HepG2 (cell line): Measurements from ENCODE around the gene CMIP. TPM values are rescaled to one million over a fixed set of nuclear protein-coding genes. Genes with fewer than 3 reads are reported as not detected.

Experiments
- CCDC6 ChIP-seq: sonication (generic); formaldehyde crosslinking; IDR thresholded peaks from 2 replicates; pipeline ENCODE4 v1.8.1; 2022; ENCODE audit warnings: mild to moderate bottlenecking, missing genetic modification reagents, moderate library complexity
- KLF11 ChIP-seq: IDR thresholded peaks from 2 replicates; pipeline ENCODE4 v1.6.1; 2016; ENCODE audit warnings: missing compliant biosample characterization
- KLF16 ChIP-seq, 2 experiments: sonication (generic) in 1 of 2; formaldehyde crosslinking in 1 of 2; IDR thresholded peaks; 2 replicates each; pipeline versions ENCODE4 v1.6.1 to v1.8.0; 2016 to 2023; ENCODE audit warnings: missing genetic modification reagents in 2 of 2, missing compliant biosample characterization in 1 of 2
- KLF9 ChIP-seq: IDR thresholded peaks from 2 replicates; pipeline ENCODE4 v1.6.1; 2016; ENCODE audit warnings: low read depth
- MEIS1 ChIP-seq: sonication (generic); formaldehyde crosslinking; IDR thresholded peaks from 2 replicates; pipeline ENCODE4 v1.9.0; 2021; ENCODE audit warnings: mild to moderate bottlenecking, missing genetic modification reagents, moderate library complexity, borderline replicate concordance
- RBAK ChIP-seq: sonication (generic); formaldehyde crosslinking; IDR thresholded peaks from 2 replicates; pipeline ENCODE4 v1.5.1; 2020; ENCODE audit warnings: mild to moderate bottlenecking, missing genetic modification reagents
- STAT5B ChIP-seq: sonication (generic); formaldehyde crosslinking; IDR thresholded peaks from 2 replicates; pipeline ENCODE4 v1.4.0; 2020; ENCODE audit warnings: missing genetic modification reagents
- SUZ12 ChIP-seq: fragments of 150-350 bp; IDR thresholded peaks from 2 replicates; pipeline ENCODE4 v1.6.1; 2014; ENCODE audit warnings: low read depth, low read length
- ZBTB3 ChIP-seq: sonication (generic); formaldehyde crosslinking; IDR thresholded peaks from 2 replicates; pipeline ENCODE4 v1.4.0; 2020; ENCODE audit warnings: low read depth, mild to moderate bottlenecking, moderate library complexity, missing genetic modification reagents, borderline replicate concordance
- ZBTB7A ChIP-seq: sonication (generic); formaldehyde crosslinking; IDR thresholded peaks from 2 replicates; pipeline ENCODE4 v1.8.0; 2022; ENCODE audit warnings: mild to moderate bottlenecking, missing genetic modification reagents
- ZFP1 ChIP-seq: IDR thresholded peaks from 2 replicates; pipeline ENCODE4 v1.6.1; 2016
- ZFP36L1 ChIP-seq: sonication (generic); formaldehyde crosslinking; IDR thresholded peaks from 2 replicates; pipeline ENCODE4 v1.8.0; 2022; ENCODE audit warnings: mild to moderate bottlenecking, missing genetic modification reagents, moderate library complexity
- ZNF124 ChIP-seq: sonication (generic); formaldehyde crosslinking; IDR thresholded peaks from 2 replicates; pipeline ENCODE4 v1.4.0; 2020; ENCODE audit warnings: missing genetic modification reagents
- ZNF136 ChIP-seq: sonication (generic); formaldehyde crosslinking; IDR thresholded peaks from 2 replicates; pipeline ENCODE4 v1.8.1; 2022; ENCODE audit warnings: low read depth, mild to moderate bottlenecking, moderate library complexity, missing genetic modification reagents
- ZNF546 ChIP-seq: sonication (generic); formaldehyde crosslinking; conservative IDR thresholded peaks from 2 replicates; pipeline ENCODE4 v1.8.1; 2023; ENCODE audit warnings: mild to moderate bottlenecking, missing genetic modification reagents
- ZNF678 ChIP-seq: sonication (generic); formaldehyde crosslinking; IDR thresholded peaks from 2 replicates; pipeline ENCODE4 v1.4.0; 2020; ENCODE audit warnings: mild to moderate bottlenecking, missing genetic modification reagents
- polyA plus RNA-seq, 8 experiments: library from polyadenylated mRNA; depleted of rRNA in 3 of 8; stranded (reverse) in 7 of 8; unstranded in 1 of 8; fragments of >200 nt; fragmentation: Illumina TruSeq in 4 of 8; extraction: Trizol in 4 of 8; gene quantifications; 2 replicates each; pipeline versions ENCODE4 v1.2.1 to v1.2.3, GENCODE V29; 2011 to 2016; ENCODE audit warnings: low read depth in 4 of 8, missing spikeins in 1 of 8, mixed read lengths in 1 of 8; ENCODE audit not compliant: insufficient read depth in 1 of 8
- total RNA-seq, 5 experiments: library from RNA; depleted of rRNA; stranded (reverse); fragments of >200 nt; fragmentation: Illumina TruSeq; extraction: Trizol; gene quantifications; 2 replicates each; pipeline ENCODE4 v1.2.3, GENCODE V29; 2016; ENCODE audit warnings: low read depth in 1 of 5
- TF ChIP-seq, protein P1 (sequence below): IDR thresholded peaks from 2 replicates; pipeline ENCODE4 v1.6.1; 2018; ENCODE audit warnings: missing genetic modification reagents, mild to moderate bottlenecking, missing compliant biosample characterization
- TF ChIP-seq, protein P2 (sequence below): sonication (generic); formaldehyde crosslinking; IDR thresholded peaks from 2 replicates; pipeline ENCODE4 v1.4.0; 2020; ENCODE audit warnings: missing genetic modification reagents, borderline replicate concordance
- TF ChIP-seq, protein P3 (sequence below): sonication (generic); formaldehyde crosslinking; IDR thresholded peaks from 2 replicates; pipeline ENCODE4 v1.4.0; 2020; ENCODE audit warnings: missing genetic modification reagents
- TF ChIP-seq, protein P4 (sequence below): sonication (generic); formaldehyde crosslinking; IDR thresholded peaks from 2 replicates; pipeline ENCODE4 v1.5.1; 2020; ENCODE audit warnings: missing genetic modification reagents, mild to moderate bottlenecking, borderline replicate concordance

CMIP gene
- total and polyA plus RNA-seq, 2 of the 13 experiments (the other 11 are each of a cell fraction or from before 2014, with no cell fraction given), result 10.9 to 18.1 TPM

DNA sequence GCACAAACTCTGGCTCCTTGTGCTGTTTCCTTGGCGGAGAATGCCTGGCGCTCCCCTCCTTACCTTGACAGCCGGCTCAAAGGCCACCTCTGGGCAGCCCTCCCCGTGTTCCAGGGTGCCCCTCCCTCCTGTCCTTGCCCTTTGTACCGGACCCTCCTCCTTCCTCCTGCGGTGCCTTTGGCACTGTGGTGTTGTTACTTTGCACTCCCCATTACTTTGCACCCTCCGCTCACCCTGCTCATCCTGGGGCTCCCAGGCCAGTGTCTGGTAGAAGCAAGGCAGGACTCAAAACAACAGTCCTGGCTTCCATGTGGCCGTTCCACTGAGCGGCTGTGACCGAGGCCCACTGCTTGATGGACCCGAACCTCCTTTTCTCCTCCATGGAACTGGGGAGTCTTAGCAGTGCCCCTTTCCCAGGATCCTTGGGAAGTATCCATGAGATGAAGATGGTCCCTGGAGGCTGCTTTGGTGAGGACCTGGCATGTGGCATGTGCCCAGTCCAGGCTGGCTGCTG lies 147.8 kb downstream of the CMIP start (continued):
- TF ChIP-seq CCDC6 (no peak), SUZ12 (no peak), ZNF136 (peak; percentile 85; the same call in 1 of the 2 replicates), RBAK (CRISPR knock-in tag) (no peak), KLF11 (no peak), STAT5B (CRISPR knock-in tag) (no peak), KLF9 (CRISPR knock-in tag) (no peak), ZFP1 (CRISPR knock-in tag) (no peak), ZNF546 (CRISPR knock-in tag) (no peak), KLF16 (CRISPR knock-in tag; IDR thresholded peaks at IDR 0.05) (peak in 1 of 2 experiments; percentile 57; a peak in 1 of 4 replicates), MEIS1 (CRISPR knock-in tag) (peak; percentile 17; the same call in 1 of the 2 replicates), ZFP36L1 (no peak), ZNF678 (CRISPR knock-in tag) (no peak), ZBTB7A (CRISPR knock-in tag) (no peak), ZBTB3 (no peak), ZNF124 (CRISPR knock-in tag) (no peak)
- TF ChIP-seq, protein P1, sequence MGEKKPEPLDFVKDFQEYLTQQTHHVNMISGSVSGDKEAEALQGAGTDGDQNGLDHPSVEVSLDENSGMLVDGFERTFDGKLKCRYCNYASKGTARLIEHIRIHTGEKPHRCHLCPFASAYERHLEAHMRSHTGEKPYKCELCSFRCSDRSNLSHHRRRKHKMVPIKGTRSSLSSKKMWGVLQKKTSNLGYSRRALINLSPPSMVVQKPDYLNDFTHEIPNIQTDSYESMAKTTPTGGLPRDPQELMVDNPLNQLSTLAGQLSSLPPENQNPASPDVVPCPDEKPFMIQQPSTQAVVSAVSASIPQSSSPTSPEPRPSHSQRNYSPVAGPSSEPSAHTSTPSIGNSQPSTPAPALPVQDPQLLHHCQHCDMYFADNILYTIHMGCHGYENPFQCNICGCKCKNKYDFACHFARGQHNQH, result no peak
- TF ChIP-seq, protein P2, sequence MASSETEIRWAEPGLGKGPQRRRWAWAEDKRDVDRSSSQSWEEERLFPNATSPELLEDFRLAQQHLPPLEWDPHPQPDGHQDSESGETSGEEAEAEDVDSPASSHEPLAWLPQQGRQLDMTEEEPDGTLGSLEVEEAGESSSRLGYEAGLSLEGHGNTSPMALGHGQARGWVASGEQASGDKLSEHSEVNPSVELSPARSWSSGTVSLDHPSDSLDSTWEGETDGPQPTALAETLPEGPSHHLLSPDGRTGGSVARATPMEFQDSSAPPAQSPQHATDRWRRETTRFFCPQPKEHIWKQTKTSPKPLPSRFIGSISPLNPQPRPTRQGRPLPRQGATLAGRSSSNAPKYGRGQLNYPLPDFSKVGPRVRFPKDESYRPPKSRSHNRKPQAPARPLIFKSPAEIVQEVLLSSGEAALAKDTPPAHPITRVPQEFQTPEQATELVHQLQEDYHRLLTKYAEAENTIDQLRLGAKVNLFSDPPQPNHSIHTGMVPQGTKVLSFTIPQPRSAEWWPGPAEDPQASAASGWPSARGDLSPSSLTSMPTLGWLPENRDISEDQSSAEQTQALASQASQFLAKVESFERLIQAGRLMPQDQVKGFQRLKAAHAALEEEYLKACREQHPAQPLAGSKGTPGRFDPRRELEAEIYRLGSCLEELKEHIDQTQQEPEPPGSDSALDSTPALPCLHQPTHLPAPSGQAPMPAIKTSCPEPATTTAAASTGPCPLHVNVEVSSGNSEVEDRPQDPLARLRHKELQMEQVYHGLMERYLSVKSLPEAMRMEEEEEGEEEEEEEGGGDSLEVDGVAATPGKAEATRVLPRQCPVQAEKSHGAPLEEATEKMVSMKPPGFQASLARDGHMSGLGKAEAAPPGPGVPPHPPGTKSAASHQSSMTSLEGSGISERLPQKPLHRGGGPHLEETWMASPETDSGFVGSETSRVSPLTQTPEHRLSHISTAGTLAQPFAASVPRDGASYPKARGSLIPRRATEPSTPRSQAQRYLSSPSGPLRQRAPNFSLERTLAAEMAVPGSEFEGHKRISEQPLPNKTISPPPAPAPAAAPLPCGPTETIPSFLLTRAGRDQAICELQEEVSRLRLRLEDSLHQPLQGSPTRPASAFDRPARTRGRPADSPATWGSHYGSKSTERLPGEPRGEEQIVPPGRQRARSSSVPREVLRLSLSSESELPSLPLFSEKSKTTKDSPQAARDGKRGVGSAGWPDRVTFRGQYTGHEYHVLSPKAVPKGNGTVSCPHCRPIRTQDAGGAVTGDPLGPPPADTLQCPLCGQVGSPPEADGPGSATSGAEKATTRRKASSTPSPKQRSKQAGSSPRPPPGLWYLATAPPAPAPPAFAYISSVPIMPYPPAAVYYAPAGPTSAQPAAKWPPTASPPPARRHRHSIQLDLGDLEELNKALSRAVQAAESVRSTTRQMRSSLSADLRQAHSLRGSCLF (CRISPR knock-in tag), result no peak
- TF ChIP-seq, protein P3, sequence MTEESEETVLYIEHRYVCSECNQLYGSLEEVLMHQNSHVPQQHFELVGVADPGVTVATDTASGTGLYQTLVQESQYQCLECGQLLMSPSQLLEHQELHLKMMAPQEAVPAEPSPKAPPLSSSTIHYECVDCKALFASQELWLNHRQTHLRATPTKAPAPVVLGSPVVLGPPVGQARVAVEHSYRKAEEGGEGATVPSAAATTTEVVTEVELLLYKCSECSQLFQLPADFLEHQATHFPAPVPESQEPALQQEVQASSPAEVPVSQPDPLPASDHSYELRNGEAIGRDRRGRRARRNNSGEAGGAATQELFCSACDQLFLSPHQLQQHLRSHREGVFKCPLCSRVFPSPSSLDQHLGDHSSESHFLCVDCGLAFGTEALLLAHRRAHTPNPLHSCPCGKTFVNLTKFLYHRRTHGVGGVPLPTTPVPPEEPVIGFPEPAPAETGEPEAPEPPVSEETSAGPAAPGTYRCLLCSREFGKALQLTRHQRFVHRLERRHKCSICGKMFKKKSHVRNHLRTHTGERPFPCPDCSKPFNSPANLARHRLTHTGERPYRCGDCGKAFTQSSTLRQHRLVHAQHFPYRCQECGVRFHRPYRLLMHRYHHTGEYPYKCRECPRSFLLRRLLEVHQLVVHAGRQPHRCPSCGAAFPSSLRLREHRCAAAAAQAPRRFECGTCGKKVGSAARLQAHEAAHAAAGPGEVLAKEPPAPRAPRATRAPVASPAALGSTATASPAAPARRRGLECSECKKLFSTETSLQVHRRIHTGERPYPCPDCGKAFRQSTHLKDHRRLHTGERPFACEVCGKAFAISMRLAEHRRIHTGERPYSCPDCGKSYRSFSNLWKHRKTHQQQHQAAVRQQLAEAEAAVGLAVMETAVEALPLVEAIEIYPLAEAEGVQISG (CRISPR knock-in tag), result no peak
- TF ChIP-seq, protein P4, sequence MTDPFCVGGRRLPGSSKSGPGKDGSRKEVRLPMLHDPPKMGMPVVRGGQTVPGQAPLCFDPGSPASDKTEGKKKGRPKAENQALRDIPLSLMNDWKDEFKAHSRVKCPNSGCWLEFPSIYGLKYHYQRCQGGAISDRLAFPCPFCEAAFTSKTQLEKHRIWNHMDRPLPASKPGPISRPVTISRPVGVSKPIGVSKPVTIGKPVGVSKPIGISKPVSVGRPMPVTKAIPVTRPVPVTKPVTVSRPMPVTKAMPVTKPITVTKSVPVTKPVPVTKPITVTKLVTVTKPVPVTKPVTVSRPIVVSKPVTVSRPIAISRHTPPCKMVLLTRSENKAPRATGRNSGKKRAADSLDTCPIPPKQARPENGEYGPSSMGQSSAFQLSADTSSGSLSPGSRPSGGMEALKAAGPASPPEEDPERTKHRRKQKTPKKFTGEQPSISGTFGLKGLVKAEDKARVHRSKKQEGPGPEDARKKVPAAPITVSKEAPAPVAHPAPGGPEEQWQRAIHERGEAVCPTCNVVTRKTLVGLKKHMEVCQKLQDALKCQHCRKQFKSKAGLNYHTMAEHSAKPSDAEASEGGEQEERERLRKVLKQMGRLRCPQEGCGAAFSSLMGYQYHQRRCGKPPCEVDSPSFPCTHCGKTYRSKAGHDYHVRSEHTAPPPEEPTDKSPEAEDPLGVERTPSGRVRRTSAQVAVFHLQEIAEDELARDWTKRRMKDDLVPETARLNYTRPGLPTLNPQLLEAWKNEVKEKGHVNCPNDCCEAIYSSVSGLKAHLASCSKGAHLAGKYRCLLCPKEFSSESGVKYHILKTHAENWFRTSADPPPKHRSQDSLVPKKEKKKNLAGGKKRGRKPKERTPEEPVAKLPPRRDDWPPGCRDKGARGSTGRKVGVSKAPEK (CRISPR knock-in tag), result no peak
